GM12891 (cell line): Measurements from ENCODE around the gene ATF5.
"Not testable (repeated sequence)": the region's sequence is repeated elsewhere in the genome, so short reads cannot be mapped to it uniquely, and the experiment has no call there.

Experiments used
- POLR2A ChIP-seq: IDR thresholded peaks from 2 replicates; pipeline ENCODE4 v1.6.1; 2011; ENCODE audit warnings: low read depth, low read length, control low read depth
- POLR2AphosphoS5 ChIP-seq: IDR thresholded peaks from 2 replicates; pipeline ENCODE4 v1.6.1; 2011; ENCODE audit warnings: low read depth, low read length, control low read depth

DNA sequence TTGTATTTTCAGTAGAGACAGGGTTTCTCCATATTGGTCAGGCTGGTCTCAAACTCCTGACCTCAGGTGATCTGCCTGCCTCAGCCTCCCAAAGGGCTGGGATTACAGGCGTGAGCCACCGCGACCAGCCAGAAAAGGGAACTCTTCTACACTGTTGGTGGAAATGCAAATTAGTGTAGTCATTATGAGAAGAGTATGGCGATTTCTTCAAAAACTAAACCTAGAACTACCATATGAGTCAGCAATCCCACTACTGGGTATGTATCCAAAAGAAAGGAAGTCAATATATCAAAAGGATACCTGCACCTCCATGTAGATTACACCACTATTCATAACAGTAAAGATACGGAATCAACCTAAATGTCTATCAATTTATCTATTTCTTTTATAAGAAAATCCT lies 15.6 kb downstream of the ATF5 start:
- not testable (repeated sequence) for TF ChIP-seq POLR2A, POLR2AphosphoS5
